Sigmoid colon (tissue), 4 donors: ENCODE results near the gene NEO1.

ENCODE experiments used
- CTCF ChIP-seq, 4 experiments: fragments of 450-650 bp in 3 of 4; fragments of 200-600 bp in 1 of 4; IDR thresholded peaks; one replicate each; pipeline ENCODE4 v1.5.1; 2016 to 2019; ENCODE audit warnings: antibody characterized with exemption in 4 of 4, mild to moderate bottlenecking in 3 of 4, moderate library complexity in 2 of 4
- EP300 ChIP-seq, 4 donors: sonication (generic); formaldehyde crosslinking; IDR thresholded peaks; one replicate each; pipeline ENCODE4 v1.6.1; 2017; ENCODE audit warnings: antibody characterized with exemption in 4 of 4
- POLR2A ChIP-seq, 2 donors: fragments of 450-650 bp; IDR thresholded peaks; one replicate each; pipeline ENCODE4 v1.6.1; 2016; ENCODE audit warnings: antibody characterized with exemption in 2 of 2, mild to moderate bottlenecking in 2 of 2, moderate library complexity in 2 of 2

- TF ChIP-seq CTCF (IDR thresholded peaks at IDR 0.05) = no peak
- TF ChIP-seq POLR2A (IDR thresholded peaks at IDR 0.05) = no peak
- no peak for TF ChIP-seq EP300 (IDR thresholded peaks at IDR 0.05)
These were observed 148.1 kb downstream of the NEO1 start for GRCh38 chr15:73200339-73200738.
